Lower lobe of right lung (tissue), 2 donors: Measurements from ENCODE around the gene TAAR9. TPM values are rescaled to one million over a fixed set of nuclear protein-coding genes. Genes with fewer than 3 reads are reported as not detected.

ENCODE experiments used
- ATAC-seq, 2 donors: fragments of 200-7000 bp; cut with Tn5 transposase; one replicate each; pipeline ENCODE4 v1.9.1; 2020 to 2022; ENCODE audit warnings: mild to moderate bottlenecking in 2 of 2, moderate library complexity in 2 of 2
- DNase-seq: peaks from one replicate; pipeline ENCODE4 v3.0.0-alpha.2; 2020
- H3K27ac ChIP-seq: fragments of 200-600 bp; one replicate; pipeline ENCODE4 v1.8.0; 2022
- H3K27me3 ChIP-seq: fragments of 200-600 bp; one replicate; pipeline ENCODE4 v1.8.0; 2022; ENCODE audit warnings: low read depth
- H3K36me3 ChIP-seq: fragments of 200-600 bp; one replicate; pipeline ENCODE4 v1.8.0; 2022; ENCODE audit warnings: mild to moderate bottlenecking
- H3K4me1 ChIP-seq: fragments of 200-600 bp; one replicate; pipeline ENCODE4 v1.8.0; 2022
- H3K4me3 ChIP-seq: fragments of 200-600 bp; one replicate; pipeline ENCODE4 v1.8.0; 2022; ENCODE audit warnings: mild to moderate bottlenecking
- H3K9me3 ChIP-seq: fragments of 200-600 bp; one replicate; pipeline ENCODE4 v1.8.0; 2022
- CTCF ChIP-seq: fragments of 200-600 bp; IDR thresholded peaks from one replicate; pipeline ENCODE4 v1.8.0; 2022; ENCODE audit warnings: antibody characterized with exemption, mild to moderate bottlenecking
- intact Hi-C: fragments of 100-400 bp; cut with DNase I; formaldehyde crosslinking; loops from one replicate; pipeline ENCODE4 v1.11.0; 2022
- total RNA-seq: library from RNA; stranded (reverse); fragmentation: NEBNext Ultra II Directional; extraction: Animal tissue kit (Norgen Biotek cat#: 25700); gene quantifications from one replicate; pipeline ENCODE4 v1.2.1, GENCODE V29; 2021
- donor health status: DM: no; HTN: yes; CAD: no; lungs with severe emphysema.

The TAAR9 gene
- total RNA-seq, 1 donor from 2014 or later = not detected

- Histone ChIP-seq H3K27ac (peak overlapping the region; percentile 18), H3K36me3 (peaks cover 42% of the 10 kb centered on the region)
- TF ChIP-seq CTCF = no peak
Measured at GRCh38 chr6:132499757-132500156, 38.3 kb upstream of the TAAR9 start.

GRCh38 chr6:132504757-132505156 is 33.3 kb upstream of the TAAR9 start:
- DNase-seq (no peak), ATAC-seq (no peak)
- Histone ChIP-seq H3K4me3 (no peak overlapping the region), H3K4me1 (peaks cover 61% of the 10 kb centered on the region), H3K27ac (no peak overlapping the region), H3K27me3 (no peaks in the 10 kb centered on the region), H3K9me3 (no peaks in the 10 kb centered on the region), H3K36me3 (peaks cover 46% of the 10 kb centered on the region)
- intact Hi-C loops = no loop called here
- no peak for TF ChIP-seq CTCF

More at GRCh38 chr6:132499757-132500156, 38.3 kb upstream of the TAAR9 start:
- Histone ChIP-seq H3K27me3 (no peaks in the 10 kb centered on the region), H3K4me3 (no peak overlapping the region), H3K4me1 (peaks cover 56% of the 10 kb centered on the region), H3K9me3 (no peaks in the 10 kb centered on the region)
- intact Hi-C loops = no loop called here
- ATAC-seq (peak; percentile 71 to 75), DNase-seq (no peak)

- DNase-seq (no peak), ATAC-seq (no peak)
- intact Hi-C loops = no loop called here
- Histone ChIP-seq H3K27me3 (no peaks in the 10 kb centered on the region), H3K27ac (no peak overlapping the region), H3K4me1 (peaks cover 61% of the 10 kb centered on the region), H3K36me3 (peaks cover 46% of the 10 kb centered on the region), H3K4me3 (no peak overlapping the region), H3K9me3 (no peaks in the 10 kb centered on the region)
- no peak for TF ChIP-seq CTCF
Measured at GRCh38 chr6:132505158-132505557, 32.9 kb upstream of the TAAR9 start.

GRCh38 chr6:132506461-132506860 is 31.6 kb upstream of the TAAR9 start:
- Histone ChIP-seq H3K9me3 (no peaks in the 10 kb centered on the region), H3K4me1 (peaks cover 71% of the 10 kb centered on the region), H3K27ac (no peak overlapping the region), H3K4me3 (no peak overlapping the region), H3K27me3 (no peaks in the 10 kb centered on the region), H3K36me3 (peaks cover 34% of the 10 kb centered on the region)
- intact Hi-C loops = no loop called here
- TF ChIP-seq CTCF = no peak
- ATAC-seq (no peak), DNase-seq (no peak)

- intact Hi-C loops = no loop called here
- no peaks in the 10 kb centered on the region for H3K27me3 ChIP-seq
- peaks cover 77% of the 10 kb centered on the region for H3K4me1 ChIP-seq
- H3K36me3 ChIP-seq = peaks cover 28% of the 10 kb centered on the region
- ATAC-seq = no peak
- TF ChIP-seq CTCF = no peak
- no peaks in the 10 kb centered on the region for H3K9me3 ChIP-seq
- H3K4me3 ChIP-seq = no peak overlapping the region
- DNase-seq = no peak
- H3K27ac ChIP-seq = no peak overlapping the region
Measured at GRCh38 chr6:132506869-132507808, 30.9 kb upstream of the TAAR9 start.
